Neural cell (in vitro differentiated cells): ENCODE measurements around the gene CCDC201. TPM values are rescaled to one million over a fixed set of nuclear protein-coding genes. Genes with fewer than 3 reads are reported as not detected.

Source experiments
- H2AFZ ChIP-seq: fragments of 200-600, 300-800 bp; sonication (generic), shearing (Covaris generic); 2 replicates; pipeline ENCODE4 v1.6.0; 2014; ENCODE audit warnings: low read depth, mild to moderate bottlenecking, antibody characterized with exemption, low read length, moderate library complexity
- H3F3A ChIP-seq: fragments of 200-600 bp; shearing (Covaris generic); 2 replicates; pipeline ENCODE4 v1.6.1; 2016; ENCODE audit warnings: mild to moderate bottlenecking, moderate library complexity, mixed read lengths, antibody characterized with exemption, low read length; ENCODE audit not compliant: insufficient read depth, poor library complexity, severe bottlenecking
- H3K27ac ChIP-seq: fragments of 200-600, 300-800 bp; sonication (generic), shearing (Covaris generic); 2 replicates; pipeline ENCODE4 v1.5.1; 2014; ENCODE audit warnings: mild to moderate bottlenecking, low read length, moderate library complexity
- H3K27me3 ChIP-seq: fragments of 300-800, 200-600 bp; sonication (generic), shearing (Covaris generic); 2 replicates; pipeline ENCODE4 v1.6.0; 2014; ENCODE audit warnings: mild to moderate bottlenecking, low read depth, low read length, moderate library complexity; ENCODE audit not compliant: insufficient read depth
- H3K36me3 ChIP-seq: fragments of 300-800, 200-600 bp; sonication (generic), shearing (Covaris generic); 2 replicates; pipeline ENCODE4 v1.5.1; 2014; ENCODE audit warnings: mild to moderate bottlenecking, antibody characterized with exemption, low read length, moderate library complexity; ENCODE audit not compliant: insufficient read depth
- H3K4me2 ChIP-seq: fragments of 300-800, 200-600 bp; sonication (generic), shearing (Covaris generic); 2 replicates; pipeline ENCODE4 v1.6.0; 2014; ENCODE audit warnings: mild to moderate bottlenecking, low read length
- H3K4me3 ChIP-seq: fragments of 300-800, 200-600 bp; sonication (generic), shearing (Covaris generic); 2 replicates; pipeline ENCODE4 v1.5.1; 2014; ENCODE audit warnings: mild to moderate bottlenecking, low read length, moderate library complexity
- H3K79me2 ChIP-seq: fragments of 200-600 bp; shearing (Covaris generic); replicated peaks from 2 replicates; pipeline ENCODE4 v1.6.0; 2014; ENCODE audit warnings: mild to moderate bottlenecking, low read length, moderate library complexity; ENCODE audit not compliant: insufficient read depth
- H3K9ac ChIP-seq: fragments of 300-800, 200-600 bp; sonication (generic), shearing (Covaris generic); 2 replicates; pipeline ENCODE4 v1.6.1; 2016; ENCODE audit warnings: mild to moderate bottlenecking, low read length, mixed read lengths
- H3K9me2 ChIP-seq: fragments of 200-600 bp; shearing (Covaris generic); 2 replicates; pipeline ENCODE4 v1.6.1; 2016; ENCODE audit warnings: mild to moderate bottlenecking, low read length, mixed read lengths; ENCODE audit not compliant: insufficient read depth
- H3K9me3 ChIP-seq: fragments of 200-600, 300-800 bp; sonication (generic), shearing (Covaris generic); 2 replicates; pipeline ENCODE4 v1.6.1; 2016; ENCODE audit warnings: mild to moderate bottlenecking, mixed run types, low read length, moderate library complexity, mixed read lengths
- H4K20me1 ChIP-seq: fragments of 200-600 bp; shearing (Covaris generic); 2 replicates; pipeline ENCODE4 v1.6.1; 2016; ENCODE audit warnings: mild to moderate bottlenecking, mixed run types; ENCODE audit not compliant: insufficient read depth
- EP300 ChIP-seq: fragments of 450-650 bp; conservative IDR thresholded peaks from 2 replicates; pipeline ENCODE4 v1.6.1; 2014; ENCODE audit warnings: antibody characterized with exemption, mild to moderate bottlenecking, moderate library complexity; ENCODE audit not compliant: poor library complexity, severe bottlenecking
- EZH2 ChIP-seq: fragments of 200-600, 300-800 bp; shearing (Covaris generic), sonication (generic); IDR thresholded peaks from 2 replicates; pipeline ENCODE4 v1.6.1; 2014; ENCODE audit warnings: antibody characterized with exemption, low read length, borderline replicate concordance, mild to moderate bottlenecking; ENCODE audit not compliant: insufficient read depth, poor library complexity, severe bottlenecking
- MXI1 ChIP-seq: fragments of 450-650 bp; conservative IDR thresholded peaks from 2 replicates; pipeline ENCODE4 v1.6.1; 2014; ENCODE audit warnings: antibody characterized with exemption, mild to moderate bottlenecking; ENCODE audit not compliant: poor library complexity, severe bottlenecking
- POLR2AphosphoS5 ChIP-seq: IDR thresholded peaks from 2 replicates; pipeline ENCODE4 v1.6.1; 2012
- RAD21 ChIP-seq: fragments of 450-650 bp; conservative IDR thresholded peaks from 2 replicates; pipeline ENCODE4 v1.6.1; 2014; ENCODE audit warnings: antibody characterized with exemption, mild to moderate bottlenecking, moderate library complexity
- SMC3 ChIP-seq: fragments of 450-650 bp; conservative IDR thresholded peaks from 2 replicates; pipeline ENCODE4 v1.6.1; 2014; ENCODE audit warnings: antibody characterized with exemption, mild to moderate bottlenecking, moderate library complexity; ENCODE audit not compliant: poor library complexity
- TAF1 ChIP-seq: IDR thresholded peaks from 2 replicates; pipeline ENCODE4 v1.6.1; 2012; ENCODE audit warnings: low read depth
- polyA plus RNA-seq: library from polyadenylated mRNA; depleted of rRNA; stranded (reverse); fragments of >200 nt; gene quantifications from 2 replicates; pipeline ENCODE4 v1.2.3, GENCODE V29; 2014
- TF ChIP-seq, protein P1 (sequence below): IDR thresholded peaks from 2 replicates; pipeline ENCODE4 v1.6.1; 2012; ENCODE audit warnings: borderline replicate concordance
- TF ChIP-seq, protein P2 (sequence below): fragments of 450-650 bp; IDR thresholded peaks from 2 replicates; pipeline ENCODE4 v1.5.1; 2014; ENCODE audit warnings: antibody characterized with exemption, mild to moderate bottlenecking, moderate library complexity; ENCODE audit not compliant: poor library complexity, severe bottlenecking

Gene CCDC201
- polyA plus RNA-seq, 1 donor from 2014 or later = not detected

DNA sequence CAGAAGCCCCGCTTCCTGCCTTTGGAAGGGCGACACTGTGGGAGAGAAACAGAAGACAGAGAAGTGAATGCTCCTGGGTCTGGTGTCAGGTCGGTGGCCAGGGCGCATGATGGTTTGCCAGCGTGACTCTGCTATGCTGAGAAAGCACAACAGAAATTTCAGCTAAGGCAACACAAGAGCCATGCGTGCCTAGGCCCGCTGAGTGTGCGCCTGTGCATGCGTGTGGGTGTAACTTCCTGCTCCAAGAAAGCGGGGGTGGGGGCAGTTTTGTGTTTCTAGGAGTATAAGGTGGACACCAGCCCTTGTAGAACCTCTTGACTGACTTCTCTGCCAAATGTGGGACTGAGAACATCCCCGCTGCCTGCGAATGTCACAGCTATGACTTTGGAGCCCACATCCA, 42.0 kb upstream of the CCDC201 start:
- Histone ChIP-seq H3K79me2 (no peaks in the 10 kb centered on the region), H2AFZ (no peak overlapping the region), H3K4me2 (no peak overlapping the region), H4K20me1 (no peaks in the 10 kb centered on the region), H3K36me3 (no peaks in the 10 kb centered on the region), H3K27ac (no peak overlapping the region), H3K9me3 (no peaks in the 10 kb centered on the region), H3K9ac (no peak overlapping the region), H3K4me3 (no peak overlapping the region), H3K9me2 (no peaks in the 10 kb centered on the region), H3K27me3 (peaks cover 16% of the 10 kb centered on the region), H3F3A (no peaks in the 10 kb centered on the region)
- TF ChIP-seq EP300 (no peak), POLR2AphosphoS5 (no peak), RAD21 (no peak), MXI1 (no peak), TAF1 (no peak), SMC3 (no peak)
- TF ChIP-seq, protein P1, sequence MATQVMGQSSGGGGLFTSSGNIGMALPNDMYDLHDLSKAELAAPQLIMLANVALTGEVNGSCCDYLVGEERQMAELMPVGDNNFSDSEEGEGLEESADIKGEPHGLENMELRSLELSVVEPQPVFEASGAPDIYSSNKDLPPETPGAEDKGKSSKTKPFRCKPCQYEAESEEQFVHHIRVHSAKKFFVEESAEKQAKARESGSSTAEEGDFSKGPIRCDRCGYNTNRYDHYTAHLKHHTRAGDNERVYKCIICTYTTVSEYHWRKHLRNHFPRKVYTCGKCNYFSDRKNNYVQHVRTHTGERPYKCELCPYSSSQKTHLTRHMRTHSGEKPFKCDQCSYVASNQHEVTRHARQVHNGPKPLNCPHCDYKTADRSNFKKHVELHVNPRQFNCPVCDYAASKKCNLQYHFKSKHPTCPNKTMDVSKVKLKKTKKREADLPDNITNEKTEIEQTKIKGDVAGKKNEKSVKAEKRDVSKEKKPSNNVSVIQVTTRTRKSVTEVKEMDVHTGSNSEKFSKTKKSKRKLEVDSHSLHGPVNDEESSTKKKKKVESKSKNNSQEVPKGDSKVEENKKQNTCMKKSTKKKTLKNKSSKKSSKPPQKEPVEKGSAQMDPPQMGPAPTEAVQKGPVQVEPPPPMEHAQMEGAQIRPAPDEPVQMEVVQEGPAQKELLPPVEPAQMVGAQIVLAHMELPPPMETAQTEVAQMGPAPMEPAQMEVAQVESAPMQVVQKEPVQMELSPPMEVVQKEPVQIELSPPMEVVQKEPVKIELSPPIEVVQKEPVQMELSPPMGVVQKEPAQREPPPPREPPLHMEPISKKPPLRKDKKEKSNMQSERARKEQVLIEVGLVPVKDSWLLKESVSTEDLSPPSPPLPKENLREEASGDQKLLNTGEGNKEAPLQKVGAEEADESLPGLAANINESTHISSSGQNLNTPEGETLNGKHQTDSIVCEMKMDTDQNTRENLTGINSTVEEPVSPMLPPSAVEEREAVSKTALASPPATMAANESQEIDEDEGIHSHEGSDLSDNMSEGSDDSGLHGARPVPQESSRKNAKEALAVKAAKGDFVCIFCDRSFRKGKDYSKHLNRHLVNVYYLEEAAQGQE = no peak
- TF ChIP-seq, protein P2, sequence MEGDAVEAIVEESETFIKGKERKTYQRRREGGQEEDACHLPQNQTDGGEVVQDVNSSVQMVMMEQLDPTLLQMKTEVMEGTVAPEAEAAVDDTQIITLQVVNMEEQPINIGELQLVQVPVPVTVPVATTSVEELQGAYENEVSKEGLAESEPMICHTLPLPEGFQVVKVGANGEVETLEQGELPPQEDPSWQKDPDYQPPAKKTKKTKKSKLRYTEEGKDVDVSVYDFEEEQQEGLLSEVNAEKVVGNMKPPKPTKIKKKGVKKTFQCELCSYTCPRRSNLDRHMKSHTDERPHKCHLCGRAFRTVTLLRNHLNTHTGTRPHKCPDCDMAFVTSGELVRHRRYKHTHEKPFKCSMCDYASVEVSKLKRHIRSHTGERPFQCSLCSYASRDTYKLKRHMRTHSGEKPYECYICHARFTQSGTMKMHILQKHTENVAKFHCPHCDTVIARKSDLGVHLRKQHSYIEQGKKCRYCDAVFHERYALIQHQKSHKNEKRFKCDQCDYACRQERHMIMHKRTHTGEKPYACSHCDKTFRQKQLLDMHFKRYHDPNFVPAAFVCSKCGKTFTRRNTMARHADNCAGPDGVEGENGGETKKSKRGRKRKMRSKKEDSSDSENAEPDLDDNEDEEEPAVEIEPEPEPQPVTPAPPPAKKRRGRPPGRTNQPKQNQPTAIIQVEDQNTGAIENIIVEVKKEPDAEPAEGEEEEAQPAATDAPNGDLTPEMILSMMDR = no peak

DNA sequence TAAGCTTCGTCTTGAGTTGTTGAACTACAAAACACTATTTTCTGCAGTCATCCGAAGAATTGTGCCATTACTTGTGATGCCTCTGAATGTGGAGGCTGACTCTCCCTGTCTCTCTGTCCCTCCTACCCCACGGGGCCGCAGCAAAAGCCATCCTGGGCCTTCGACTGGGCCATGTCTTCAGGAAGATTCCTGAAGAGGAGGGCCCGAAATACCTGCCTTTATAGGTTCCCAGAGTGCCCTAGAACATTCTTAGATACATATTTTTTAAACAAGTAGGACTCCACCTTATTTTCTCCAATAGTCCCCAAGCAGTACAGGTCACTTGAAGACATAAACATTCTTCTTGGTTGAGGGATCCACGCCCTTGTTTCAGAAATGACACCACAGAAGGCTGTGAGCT, 40.1 kb upstream of the CCDC201 start:
- no peaks in the 10 kb centered on the region for H3K36me3 ChIP-seq
- no peaks in the 10 kb centered on the region for H3F3A ChIP-seq
- H2AFZ ChIP-seq = no peak overlapping the region
- no peak overlapping the region for H3K9ac ChIP-seq
- TF ChIP-seq EZH2 (no peak), MXI1 (no peak), SMC3 (no peak), POLR2AphosphoS5 (no peak), EP300 (no peak), RAD21 (no peak), TAF1 (no peak)
- TF ChIP-seq, protein P1 = no peak
- TF ChIP-seq, protein P2 = no peak
- no peaks in the 10 kb centered on the region for H3K79me2 ChIP-seq
- no peaks in the 10 kb centered on the region for H3K9me2 ChIP-seq
- no peaks in the 10 kb centered on the region for H4K20me1 ChIP-seq
- no peaks in the 10 kb centered on the region for H3K9me3 ChIP-seq
- H3K27me3 ChIP-seq = no peaks in the 10 kb centered on the region
- H3K27ac ChIP-seq = no peak overlapping the region
- H3K4me2 ChIP-seq = no peak overlapping the region
- H3K4me3 ChIP-seq = no peak overlapping the region
